ENCODE measurements around the gene RBMS2.

The RBMS2 gene

DNA sequence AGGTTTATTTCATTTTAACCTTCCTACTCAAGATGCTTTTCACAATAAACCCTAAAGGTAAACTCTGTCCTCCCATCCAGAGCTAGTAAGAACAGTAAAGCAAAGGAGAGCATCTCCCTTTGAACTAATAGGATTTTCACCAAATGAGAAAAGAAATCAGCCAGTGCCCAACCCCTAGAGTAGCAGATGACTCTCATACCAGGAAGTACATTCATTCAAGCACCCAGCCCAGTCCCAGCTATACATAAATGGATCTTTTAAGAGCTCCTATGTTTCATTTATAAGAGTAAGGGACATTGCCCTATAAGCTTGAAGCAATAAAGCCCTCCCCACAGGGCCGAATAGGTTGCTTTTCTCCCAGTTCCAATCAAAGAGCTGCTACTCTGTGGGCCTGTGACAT lies 100.9 kb downstream of the RBMS2 start:
- TF ChIP-seq EP300 (IDR thresholded peaks at IDR 0.05; ENCODE audit: borderline replicate concordance) (no peak), RAD21 (IDR thresholded peaks at IDR 0.05; ENCODE audit: low read depth) (no peak), TEAD4 (IDR thresholded peaks at IDR 0.05) (no peak), EGR1 (IDR thresholded peaks at IDR 0.05) (no peak), TCF12 (IDR thresholded peaks at IDR 0.05; ENCODE audit: low read depth) (no peak), NFIC (IDR thresholded peaks at IDR 0.05) (no peak), FOXM1 (IDR thresholded peaks at IDR 0.05; ENCODE audit: borderline replicate concordance, low read depth) (no peak), CREB1 (IDR thresholded peaks at IDR 0.05; ENCODE audit: low read depth) (no peak), CEBPB (IDR thresholded peaks at IDR 0.05) (no peak), ZBTB7A (IDR thresholded peaks at IDR 0.05; ENCODE audit: low read depth) (no peak), YY1 (IDR thresholded peaks at IDR 0.05; ENCODE audit: low read depth) (no peak), TAF1 (IDR thresholded peaks at IDR 0.05; ENCODE audit: low read depth) (no peak)
- TF ChIP-seq, protein P1, sequence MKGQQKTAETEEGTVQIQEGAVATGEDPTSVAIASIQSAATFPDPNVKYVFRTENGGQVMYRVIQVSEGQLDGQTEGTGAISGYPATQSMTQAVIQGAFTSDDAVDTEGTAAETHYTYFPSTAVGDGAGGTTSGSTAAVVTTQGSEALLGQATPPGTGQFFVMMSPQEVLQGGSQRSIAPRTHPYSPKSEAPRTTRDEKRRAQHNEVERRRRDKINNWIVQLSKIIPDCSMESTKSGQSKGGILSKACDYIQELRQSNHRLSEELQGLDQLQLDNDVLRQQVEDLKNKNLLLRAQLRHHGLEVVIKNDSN (IDR thresholded peaks at IDR 0.05): no peak
- TF ChIP-seq, protein P2, sequence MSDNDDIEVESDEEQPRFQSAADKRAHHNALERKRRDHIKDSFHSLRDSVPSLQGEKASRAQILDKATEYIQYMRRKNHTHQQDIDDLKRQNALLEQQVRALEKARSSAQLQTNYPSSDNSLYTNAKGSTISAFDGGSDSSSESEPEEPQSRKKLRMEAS (IDR thresholded peaks at IDR 0.05): no peak
- TF ChIP-seq, protein P3, sequence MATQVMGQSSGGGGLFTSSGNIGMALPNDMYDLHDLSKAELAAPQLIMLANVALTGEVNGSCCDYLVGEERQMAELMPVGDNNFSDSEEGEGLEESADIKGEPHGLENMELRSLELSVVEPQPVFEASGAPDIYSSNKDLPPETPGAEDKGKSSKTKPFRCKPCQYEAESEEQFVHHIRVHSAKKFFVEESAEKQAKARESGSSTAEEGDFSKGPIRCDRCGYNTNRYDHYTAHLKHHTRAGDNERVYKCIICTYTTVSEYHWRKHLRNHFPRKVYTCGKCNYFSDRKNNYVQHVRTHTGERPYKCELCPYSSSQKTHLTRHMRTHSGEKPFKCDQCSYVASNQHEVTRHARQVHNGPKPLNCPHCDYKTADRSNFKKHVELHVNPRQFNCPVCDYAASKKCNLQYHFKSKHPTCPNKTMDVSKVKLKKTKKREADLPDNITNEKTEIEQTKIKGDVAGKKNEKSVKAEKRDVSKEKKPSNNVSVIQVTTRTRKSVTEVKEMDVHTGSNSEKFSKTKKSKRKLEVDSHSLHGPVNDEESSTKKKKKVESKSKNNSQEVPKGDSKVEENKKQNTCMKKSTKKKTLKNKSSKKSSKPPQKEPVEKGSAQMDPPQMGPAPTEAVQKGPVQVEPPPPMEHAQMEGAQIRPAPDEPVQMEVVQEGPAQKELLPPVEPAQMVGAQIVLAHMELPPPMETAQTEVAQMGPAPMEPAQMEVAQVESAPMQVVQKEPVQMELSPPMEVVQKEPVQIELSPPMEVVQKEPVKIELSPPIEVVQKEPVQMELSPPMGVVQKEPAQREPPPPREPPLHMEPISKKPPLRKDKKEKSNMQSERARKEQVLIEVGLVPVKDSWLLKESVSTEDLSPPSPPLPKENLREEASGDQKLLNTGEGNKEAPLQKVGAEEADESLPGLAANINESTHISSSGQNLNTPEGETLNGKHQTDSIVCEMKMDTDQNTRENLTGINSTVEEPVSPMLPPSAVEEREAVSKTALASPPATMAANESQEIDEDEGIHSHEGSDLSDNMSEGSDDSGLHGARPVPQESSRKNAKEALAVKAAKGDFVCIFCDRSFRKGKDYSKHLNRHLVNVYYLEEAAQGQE (IDR thresholded peaks at IDR 0.05; ENCODE audit: low read depth): no peak

DNA sequence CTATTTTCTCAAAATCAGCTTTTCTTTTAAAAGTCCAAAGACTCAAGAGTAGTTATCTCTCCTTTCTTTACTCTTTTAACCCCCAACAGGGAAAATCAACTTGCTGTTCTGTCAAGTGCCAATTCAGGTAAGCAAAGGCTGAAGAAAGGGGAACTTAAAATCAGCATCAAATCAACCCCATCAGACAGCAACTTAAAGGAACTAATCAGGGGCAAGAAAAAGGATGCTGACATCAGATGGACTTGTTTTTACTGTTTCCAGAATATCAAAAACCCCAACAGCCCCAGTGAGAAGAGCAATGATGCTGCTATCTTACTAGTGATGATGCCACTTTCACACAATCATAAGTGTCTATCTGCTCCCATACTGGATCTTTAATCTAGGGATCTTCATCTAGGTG lies 105.1 kb downstream of the RBMS2 start:
- TF ChIP-seq CREB1 (IDR thresholded peaks at IDR 0.05; ENCODE audit: low read depth) (no peak), ZBTB7A (IDR thresholded peaks at IDR 0.05; ENCODE audit: low read depth) (no peak), NFIC (IDR thresholded peaks at IDR 0.05) (no peak), RAD21 (IDR thresholded peaks at IDR 0.05; ENCODE audit: low read depth) (no peak), CEBPB (IDR thresholded peaks at IDR 0.05) (no peak), TAF1 (IDR thresholded peaks at IDR 0.05; ENCODE audit: low read depth) (no peak), TCF12 (IDR thresholded peaks at IDR 0.05; ENCODE audit: low read depth) (no peak), YY1 (IDR thresholded peaks at IDR 0.05; ENCODE audit: low read depth) (no peak), EGR1 (IDR thresholded peaks at IDR 0.05) (no peak), EP300 (IDR thresholded peaks at IDR 0.05; ENCODE audit: borderline replicate concordance) (no peak), TEAD4 (IDR thresholded peaks at IDR 0.05) (no peak), FOXM1 (IDR thresholded peaks at IDR 0.05; ENCODE audit: borderline replicate concordance, low read depth) (no peak)
- TF ChIP-seq, protein P2 (IDR thresholded peaks at IDR 0.05): no peak
- TF ChIP-seq, protein P3 (IDR thresholded peaks at IDR 0.05; ENCODE audit: low read depth): no peak
- TF ChIP-seq, protein P1 (IDR thresholded peaks at IDR 0.05): no peak

DNA sequence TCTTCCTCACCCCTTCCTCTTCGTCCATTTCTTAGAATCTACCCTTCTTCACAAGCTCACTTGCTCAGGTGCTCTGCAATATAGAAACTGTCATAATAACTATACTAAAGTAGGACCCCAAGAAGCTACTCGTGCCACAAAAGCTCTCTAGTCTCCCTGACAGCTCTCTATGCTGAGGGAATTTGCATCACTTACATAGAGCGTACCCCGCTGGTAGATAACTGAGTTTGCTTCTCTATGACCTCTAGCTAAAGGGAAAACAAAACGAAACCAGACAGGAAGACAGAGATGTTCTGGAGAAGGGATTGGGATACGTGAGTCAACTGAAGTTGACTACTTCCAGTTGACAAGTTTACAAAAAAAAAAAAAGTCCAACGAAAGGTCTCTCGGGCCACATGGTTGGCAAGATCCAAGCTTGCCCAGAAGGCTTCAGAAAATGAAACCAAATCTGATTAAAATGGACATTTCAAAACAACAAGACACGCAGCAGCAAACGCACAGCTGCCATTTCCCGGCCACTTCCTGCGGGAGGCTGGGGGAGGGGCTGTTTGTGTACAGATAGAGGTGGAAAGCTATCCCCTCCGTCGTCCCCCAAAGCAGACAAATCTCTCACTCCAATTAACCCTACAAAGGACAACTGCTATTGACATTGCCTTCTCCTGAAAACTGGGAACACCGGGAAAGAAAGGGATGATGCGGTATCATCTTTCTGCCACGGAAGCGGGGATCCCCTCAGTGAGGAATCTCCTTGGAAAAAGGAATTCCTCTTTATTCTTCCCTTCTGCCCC lies 107.2 kb downstream of the RBMS2 start:
- TF ChIP-seq TEAD4 (IDR thresholded peaks at IDR 0.05) (0 out of 2 replicates have a peak, but pooled peaks have one; percentile 18), TCF12 (IDR thresholded peaks at IDR 0.05; ENCODE audit: low read depth) (0 out of 2 replicates have a peak, but pooled peaks have one; percentile 22), FOXM1 (IDR thresholded peaks at IDR 0.05; ENCODE audit: borderline replicate concordance, low read depth) (no peak), TAF1 (IDR thresholded peaks at IDR 0.05; ENCODE audit: low read depth) (no peak), EP300 (IDR thresholded peaks at IDR 0.05; ENCODE audit: borderline replicate concordance) (no peak), NFIC (IDR thresholded peaks at IDR 0.05) (no peak), YY1 (IDR thresholded peaks at IDR 0.05; ENCODE audit: low read depth) (0 out of 2 replicates have a peak, but pooled peaks have one; percentile 37), ZBTB7A (IDR thresholded peaks at IDR 0.05; ENCODE audit: low read depth) (no peak), RAD21 (IDR thresholded peaks at IDR 0.05; ENCODE audit: low read depth) (no peak)
- TF ChIP-seq, protein P1 (IDR thresholded peaks at IDR 0.05): no peak

DNA sequence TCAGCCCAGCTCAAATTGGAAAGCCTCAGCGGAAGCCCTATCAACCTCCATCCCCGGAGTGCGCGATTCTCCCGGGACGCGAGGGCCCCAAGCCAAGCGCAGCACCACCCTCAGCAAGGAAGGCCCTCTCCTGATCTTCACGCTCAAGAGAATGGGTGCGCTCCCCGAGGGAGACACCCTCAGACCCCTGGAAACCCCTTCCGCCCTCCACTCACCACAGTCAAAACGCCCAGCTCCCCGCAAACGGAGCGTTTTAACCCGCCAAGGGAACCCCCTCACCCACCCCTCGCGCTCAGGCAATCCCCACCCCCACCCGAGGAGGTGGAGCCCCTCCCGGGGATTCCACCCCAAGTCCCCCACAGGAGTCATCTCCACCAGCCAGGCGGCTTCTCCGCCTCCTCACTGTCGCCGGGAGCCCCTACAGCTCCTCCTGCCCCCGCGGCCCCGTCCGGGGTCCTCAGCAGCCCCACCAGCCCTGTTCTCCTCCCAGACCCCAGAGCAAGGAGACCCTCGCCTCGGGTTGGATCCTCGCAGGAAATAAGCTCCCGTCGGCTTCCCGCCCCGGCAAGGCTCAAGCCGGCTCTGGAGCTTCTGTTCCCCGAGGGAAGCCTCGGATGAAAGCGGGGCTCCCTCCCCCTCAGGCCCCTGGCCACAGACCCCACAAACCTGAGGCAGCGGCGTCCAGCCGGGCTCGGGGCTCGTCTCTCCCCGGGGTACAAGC lies 108.0 kb downstream of the RBMS2 start:
- no peak for TF ChIP-seq EP300 (IDR thresholded peaks at IDR 0.05; ENCODE audit: borderline replicate concordance)
- TF ChIP-seq NFIC (IDR thresholded peaks at IDR 0.05): no peak
- TF ChIP-seq, protein P2 (IDR thresholded peaks at IDR 0.05): no peak
- peak; percentile 95 for TF ChIP-seq ZBTB7A (IDR thresholded peaks at IDR 0.05; ENCODE audit: low read depth)
- no peak for TF ChIP-seq CEBPB (IDR thresholded peaks at IDR 0.05)

All from Ishikawa (cell line).